Measurements from ENCODE around the gene OASL.
"Not testable (repeated sequence)": the region's sequence is repeated elsewhere in the genome, so short reads cannot be mapped to it uniquely, and the experiment has no call there.

OASL gene

DNA sequence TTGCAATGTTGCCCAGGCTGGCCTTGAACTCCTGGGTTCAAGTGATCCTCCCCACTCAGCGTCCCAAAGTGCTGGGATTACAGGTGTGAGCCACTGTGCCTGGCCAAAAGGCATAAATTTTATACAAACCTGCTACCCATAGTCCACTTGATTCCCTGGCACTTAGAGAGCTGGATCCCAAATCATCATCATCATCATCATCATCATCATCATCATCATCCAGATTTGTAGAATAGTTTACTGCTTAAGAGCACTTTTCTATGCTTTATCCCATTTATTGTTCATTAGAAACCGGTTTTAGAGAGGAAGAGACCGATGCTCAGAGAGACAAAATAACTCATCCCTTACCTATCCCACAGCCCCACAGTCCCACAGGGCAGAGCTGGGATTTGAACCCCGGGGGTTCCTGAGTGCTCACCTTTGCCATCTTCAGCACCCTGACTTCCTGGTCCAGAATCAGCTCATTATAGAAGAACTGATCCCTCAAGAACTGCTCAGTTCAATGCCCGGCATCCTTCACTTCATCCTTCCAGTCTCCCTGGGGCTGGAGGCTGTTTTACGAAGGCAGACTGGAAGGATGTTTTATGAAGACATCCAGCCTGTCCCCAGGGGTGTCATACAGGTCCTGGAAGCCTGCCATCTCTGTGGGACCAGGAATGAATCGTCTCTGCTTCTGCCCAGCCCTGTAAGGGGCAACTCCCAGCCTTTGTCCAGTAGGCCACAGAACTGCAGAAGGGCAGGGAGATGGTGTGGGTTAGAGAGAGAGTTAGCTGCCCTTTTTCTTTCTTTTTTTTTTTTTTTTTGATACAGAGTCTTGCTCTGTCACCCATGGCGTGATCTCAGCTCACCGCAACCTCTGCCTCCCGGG lies 20.2 kb upstream of the OASL start:
- no peak for DNase-seq (ENCODE audit: low spot score)

GRCh38 chr12:121057794-121058193 lies 18.7 kb upstream of the OASL start:
- no peak for DNase-seq (ENCODE audit: low spot score)

DNA sequence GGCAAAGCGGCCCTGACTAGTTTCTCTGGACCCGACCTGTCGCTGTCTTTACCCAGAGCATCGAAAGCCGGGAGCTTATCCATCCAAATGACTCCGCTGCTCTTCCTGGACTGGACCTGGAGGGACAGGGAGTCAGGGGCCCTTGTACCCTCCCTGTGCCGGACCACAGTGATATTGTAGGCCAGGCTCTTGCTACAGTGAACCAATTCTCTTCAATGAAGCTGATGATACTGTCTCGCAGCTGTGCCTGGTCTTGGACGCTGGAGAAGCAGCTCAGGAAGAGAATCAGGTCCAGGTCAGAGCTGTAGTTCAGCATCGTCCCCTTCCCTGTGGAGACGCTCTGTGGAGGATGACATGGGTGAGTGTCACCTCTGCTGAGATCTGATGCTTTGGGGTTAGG lies 14.7 kb upstream of the OASL start:
- DNase-seq (ENCODE audit: low spot score), result no peak

- DNase-seq (ENCODE audit: low spot score), result no peak
Measured at GRCh38 chr12:121050725-121051124, 11.7 kb upstream of the OASL start.

GRCh38 chr12:121048442-121048841 lies 9.4 kb upstream of the OASL start:
- DNase-seq (ENCODE audit: low spot score), result no peak

DNA sequence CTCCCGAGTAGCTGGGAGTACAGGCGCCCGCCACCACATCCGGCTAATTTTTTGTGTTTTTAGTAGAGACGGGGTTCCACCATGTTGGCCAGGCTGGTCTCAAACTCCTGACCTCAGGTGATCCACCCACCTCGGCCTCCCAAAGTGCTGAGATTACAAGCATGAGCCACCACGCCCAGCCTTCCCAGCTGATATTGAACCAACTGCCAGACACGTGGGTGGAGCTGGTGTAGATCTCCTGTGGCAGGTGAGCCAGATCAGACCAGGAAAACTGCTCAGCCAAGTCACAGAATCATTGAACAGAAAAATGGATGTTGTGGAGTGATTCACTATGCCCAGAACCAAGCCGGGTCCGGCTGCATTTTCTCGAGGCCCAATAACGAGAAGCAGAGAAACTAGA lies 8.4 kb upstream of the OASL start:
- not testable (repeated sequence) for DNase-seq (ENCODE audit: low spot score)

- DNase-seq (ENCODE audit: low spot score), result no peak
Measured at GRCh38 chr12:121043067-121043466, 4.0 kb upstream of the OASL start.

GRCh38 chr12:121036810-121037326 lies 2.2 kb downstream of the OASL start:
- no peak for DNase-seq (ENCODE audit: low spot score)

GRCh38 chr12:121034616-121035305 lies 4.3 kb downstream of the OASL start:
- DNase-seq (ENCODE audit: low spot score), result no peak

DNA sequence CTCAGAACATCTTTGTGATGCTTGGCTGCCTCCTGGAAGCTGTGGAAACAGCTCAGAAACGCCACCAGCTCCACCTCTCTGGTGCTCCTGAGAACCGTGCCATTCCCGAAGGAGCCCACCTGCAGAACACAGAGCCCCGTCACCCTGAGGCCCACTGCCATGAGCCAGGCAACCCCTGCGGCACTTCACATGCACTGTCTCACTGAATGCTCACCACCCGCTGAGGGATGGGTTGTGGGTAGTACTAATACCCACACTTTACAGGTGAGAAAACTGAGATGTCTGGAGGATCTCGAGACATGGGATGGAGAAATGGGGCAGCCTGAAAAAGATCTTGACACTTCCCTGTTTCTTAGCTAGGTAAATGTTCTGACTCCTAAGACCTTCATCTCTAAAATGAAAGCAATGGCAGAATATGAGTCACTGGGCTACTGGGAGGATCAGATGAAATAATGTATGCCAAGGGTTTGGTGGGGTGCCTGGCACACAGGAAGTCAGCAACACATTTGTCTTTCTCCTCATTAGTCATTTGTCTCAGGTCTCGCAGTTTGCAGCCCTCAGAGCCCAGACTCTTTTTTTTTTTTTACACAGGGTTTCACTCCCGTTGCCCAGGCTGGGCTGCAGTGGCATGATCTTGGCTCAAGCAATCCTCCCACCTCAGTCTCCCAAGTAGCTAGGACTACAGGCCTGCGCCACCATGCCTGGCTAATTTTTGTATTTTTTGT lies 5.3 kb downstream of the OASL start:
- DNase-seq (ENCODE audit: low spot score), result no peak

DNA sequence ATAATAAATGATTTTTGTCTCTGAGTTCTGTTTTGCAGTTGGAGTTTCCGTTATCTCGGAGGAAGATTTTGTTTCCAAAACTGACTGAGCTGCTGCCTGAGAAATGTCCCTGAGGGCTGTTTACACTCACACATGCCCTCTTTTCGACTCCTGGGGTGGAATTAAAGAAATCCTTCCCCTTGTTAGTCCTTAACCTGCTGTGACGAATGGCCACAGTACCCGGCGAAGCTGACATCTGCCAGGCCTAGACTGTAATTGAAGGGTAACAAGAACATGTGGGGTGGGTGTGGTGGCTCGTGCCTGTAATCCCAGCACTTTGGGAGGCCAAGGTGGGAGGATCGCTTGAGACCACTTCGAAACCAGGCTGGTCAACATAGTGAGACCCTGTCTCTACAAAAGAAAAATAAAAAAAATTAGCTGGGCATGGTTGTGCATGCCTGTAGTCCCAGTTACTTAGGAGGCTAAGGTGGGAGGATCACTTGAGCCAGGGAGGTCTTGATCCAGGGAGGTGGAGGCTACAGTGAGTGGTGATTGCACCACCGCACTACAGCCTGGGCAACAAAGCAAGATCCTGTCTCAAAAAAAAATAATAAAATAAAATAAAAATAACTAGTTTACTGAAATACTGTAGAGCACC lies 8.4 kb downstream of the OASL start:
- no peak for DNase-seq (ENCODE audit: low spot score)

DNA sequence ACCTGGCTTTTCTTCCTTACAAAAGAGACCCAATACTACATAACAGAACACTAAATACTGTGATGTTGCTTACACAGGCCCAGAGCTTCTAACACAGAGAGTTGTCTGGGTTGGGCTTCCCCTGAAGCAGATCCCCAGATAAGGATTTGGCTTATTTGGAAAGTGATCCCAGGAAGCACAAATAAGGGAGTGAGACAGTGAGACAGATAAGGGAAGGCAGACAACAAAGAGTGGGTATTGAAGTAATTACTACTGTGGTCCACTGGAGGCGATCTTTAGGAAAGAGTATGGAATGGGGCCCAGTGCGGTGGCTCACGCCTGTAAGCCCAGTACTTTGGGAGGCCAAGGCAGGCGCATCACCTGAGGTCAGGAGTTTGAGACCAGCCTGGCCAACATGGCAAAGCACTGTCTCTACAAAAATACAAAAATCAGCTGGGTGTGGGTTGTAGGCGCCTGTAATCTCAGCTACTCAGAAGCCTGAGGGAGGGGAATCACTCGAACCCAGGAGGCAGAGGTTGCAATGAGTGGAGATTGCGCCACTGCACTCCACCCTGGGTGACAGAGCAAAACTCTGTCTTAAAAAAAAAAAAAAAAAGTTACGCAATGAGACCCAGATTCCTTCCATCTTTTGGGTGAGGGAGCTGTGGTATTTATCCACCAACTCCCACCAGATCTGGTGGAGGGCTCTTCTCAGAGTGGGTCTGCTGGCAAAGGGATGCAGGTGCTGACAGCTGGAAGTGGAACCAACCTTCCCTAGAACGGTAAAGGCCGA lies 12.6 kb downstream of the OASL start:
- no peak for DNase-seq (ENCODE audit: low spot score)

DNA sequence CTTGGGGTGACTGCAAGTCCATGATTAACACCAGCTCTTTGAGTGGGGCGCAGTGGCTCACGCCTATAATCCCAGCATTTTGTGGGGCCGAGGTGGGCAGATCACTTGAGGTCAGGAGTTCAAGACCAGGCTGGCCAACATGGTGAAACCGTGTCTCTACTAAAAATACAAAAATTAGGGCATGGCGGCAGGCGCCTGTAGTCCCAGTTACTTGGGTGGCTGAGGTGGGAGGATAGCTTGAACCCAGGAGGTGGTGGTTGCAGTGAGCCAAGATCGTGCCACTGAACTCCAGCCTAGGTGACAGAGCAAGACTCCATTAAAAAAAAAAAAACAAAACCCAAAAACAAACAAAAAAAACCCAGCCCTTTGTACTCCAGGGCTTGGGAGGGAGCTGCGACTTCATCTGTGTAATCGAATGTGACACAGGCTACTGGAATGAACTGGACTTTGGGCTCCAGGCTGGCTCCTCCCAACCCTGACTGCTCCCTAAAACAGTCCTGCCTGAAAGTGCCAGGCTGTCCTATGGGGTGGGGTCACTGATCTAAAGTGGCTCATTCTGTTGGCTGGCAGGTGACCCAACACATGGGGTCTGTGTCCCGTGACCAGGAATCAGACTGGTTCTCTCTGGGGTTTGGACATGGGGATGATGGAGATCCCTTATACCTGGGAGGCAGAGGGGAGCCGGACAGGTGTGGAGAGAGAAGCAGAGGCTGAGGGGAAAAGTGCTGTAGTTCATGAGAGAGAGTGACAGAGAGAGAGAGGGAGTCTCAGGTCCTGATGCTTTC lies 13.4 kb downstream of the OASL start:
- DNase-seq (ENCODE audit: low spot score), result no peak

GRCh38 chr12:121023799-121024198 lies 15.2 kb downstream of the OASL start:
- no peak for DNase-seq (ENCODE audit: low spot score)

DNA sequence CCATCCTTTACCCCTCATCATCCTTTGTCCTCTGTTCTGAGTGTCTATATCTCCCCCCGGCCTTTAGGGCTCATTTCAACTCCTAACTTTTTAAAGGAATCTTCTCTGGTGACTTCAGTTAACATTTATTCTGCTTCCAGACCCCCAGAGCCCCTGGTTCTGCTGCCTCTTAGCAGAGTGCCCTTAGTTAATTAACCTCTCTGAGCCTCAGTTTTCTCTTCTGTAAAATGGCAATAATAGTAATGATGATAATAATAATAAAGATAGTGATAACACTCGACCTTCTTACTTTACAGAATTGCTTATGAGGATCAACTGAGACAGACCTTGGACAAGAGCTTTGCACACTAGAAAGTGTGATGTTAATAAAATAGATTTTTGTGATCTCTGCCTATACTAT lies 16.3 kb downstream of the OASL start:
- DNase-seq (ENCODE audit: low spot score), result no peak

GRCh38 chr12:121021754-121022153 lies 17.3 kb downstream of the OASL start:
- no peak for DNase-seq (ENCODE audit: low spot score)

DNA sequence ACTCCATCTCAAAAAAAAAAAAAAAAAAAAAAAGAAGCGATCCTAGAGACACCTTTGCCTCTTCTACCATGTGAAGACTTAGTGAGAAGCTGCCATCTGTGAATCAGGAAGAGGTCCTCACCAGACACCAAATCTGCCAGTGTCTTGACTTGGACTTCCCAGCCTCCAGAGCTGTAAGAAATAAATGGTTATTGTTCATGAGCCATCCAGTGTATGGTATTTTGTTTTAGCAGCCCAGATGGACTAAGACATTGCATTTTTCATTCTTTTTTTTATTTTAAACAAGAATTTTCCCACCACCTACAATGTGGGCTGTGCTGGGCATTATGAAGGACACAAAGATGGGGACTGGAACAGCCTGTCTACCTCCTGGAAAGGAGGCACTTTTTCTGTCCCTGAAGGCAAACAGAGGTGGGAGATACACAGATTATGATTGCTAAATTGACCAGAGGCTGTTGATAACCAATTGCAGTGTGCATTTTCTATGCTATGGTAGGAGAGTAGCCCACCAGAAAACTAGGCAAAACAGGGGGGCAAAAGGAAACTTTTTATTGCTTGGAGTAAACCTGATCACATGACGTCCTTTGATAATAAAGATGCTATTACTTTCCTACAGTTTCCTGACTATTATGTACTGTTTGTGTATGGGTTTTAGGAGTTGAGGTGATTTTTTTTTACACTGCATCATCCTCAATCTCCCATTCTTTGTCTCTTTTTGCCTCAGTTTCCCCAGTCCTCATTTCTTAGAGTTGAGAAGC lies 20.0 kb downstream of the OASL start:
- DNase-seq (ENCODE audit: low spot score), result no peak

- no peak for DNase-seq (ENCODE audit: low spot score)
Measured at GRCh38 chr12:121017966-121018491, 21.0 kb downstream of the OASL start.

Measured in pons (tissue), 1 donor.